HepG2 (cell line): ENCODE measurements around the gene CPEB3. TPM values are rescaled to one million over a fixed set of nuclear protein-coding genes. Genes with fewer than 3 reads are reported as not detected.

Source experiments
- ATAC-seq: fragments of 200-7000 bp; cut with Tn5 transposase; 3 replicates; pipeline ENCODE4 v1.9.1; 2020; ENCODE audit warnings: mild to moderate bottlenecking, moderate library complexity
- BruUV-seq: library from RNA; stranded (reverse); fragments of 400-500 nt; replicated peaks from 2 replicates; lab custom pipeline; 2021; lab: Mats Ljungman, UMichigan
- CTCF ChIA-PET: fragments of 300-600 bp; formaldehyde crosslinking; extraction: SDS; loops from one replicate; lab custom pipeline; 2021; ENCODE audit warnings: low total read pairs, inconsistent platforms, low intra/inter-chr PET ratio; lab: Yijun Ruan, JAX
- POLR2A ChIA-PET: fragments of 350-600 bp; sonication (Branson Sonifier 250); formaldehyde crosslinking; loops from one replicate; lab custom pipeline; 2020; ENCODE audit warnings: antibody characterized with exemption, inconsistent platforms; lab: Yijun Ruan, JAX
- DNase-seq: peaks from one replicate; pipeline ENCODE4 v3.0.0-alpha.2; 2015; ENCODE audit warnings: low spot score
- FAIRE-seq: peaks from 3 replicates; lab custom pipeline; 2011; peaks lifted over from hg19 to GRCh38; lab: Jason Lieb, UNC
- H2AFZ ChIP-seq: one replicate; pipeline ENCODE4 v1.6.1; 2011; ENCODE audit warnings: low read length, inconsistent platforms
- H3K27ac ChIP-seq: fragments of 300-600 bp; 3 replicates; pipeline ENCODE4 v1.8.0; 2011; ENCODE audit warnings: mixed run types, mild to moderate bottlenecking, mixed read lengths, low read length, inconsistent platforms; ENCODE audit not compliant: insufficient read depth; ENCODE audit errors: extremely low read length
- H3K27me3 ChIP-seq, 2 experiments: fragments of 200-600 bp in 1 of 2; 2 replicates in 1 of 2; 3 replicates in 1 of 2; pipeline versions ENCODE4 v1.6.0 to v1.8.0; 2011; ENCODE audit warnings: low read length in 2 of 2, mild to moderate bottlenecking in 2 of 2, moderate library complexity in 2 of 2, inconsistent platforms in 1 of 2; ENCODE audit not compliant: insufficient read depth in 2 of 2, control insufficient read depth in 1 of 2
- H3K36me3 ChIP-seq, 2 experiments: fragments of 200-600 bp in 1 of 2; replicated peaks in 1 of 2; 2 replicates in 1 of 2; 3 replicates in 1 of 2; pipeline versions ENCODE4 v1.5.1 to v1.8.0; 2011; ENCODE audit warnings: low read length in 2 of 2, inconsistent platforms in 1 of 2; ENCODE audit not compliant: insufficient read depth in 2 of 2, control insufficient read depth in 1 of 2
- H3K4me1 ChIP-seq: 2 replicates; pipeline ENCODE4 v1.5.1; 2012; ENCODE audit warnings: low read length, inconsistent platforms; ENCODE audit not compliant: insufficient read depth
- H3K4me2 ChIP-seq: 2 replicates; pipeline ENCODE4 v1.6.0; 2011; ENCODE audit warnings: low read depth, low read length, inconsistent platforms
- H3K4me3 ChIP-seq, 3 experiments: fragments of 200-600 bp in 1 of 3; sonication (generic), shearing (Covaris generic) in 1 of 3; replicated peaks in 1 of 3; 2 replicates each; pipeline ENCODE4 v1.5.1; 2011 to 2016; ENCODE audit warnings: low read length in 3 of 3, inconsistent platforms in 2 of 3, low read depth in 2 of 3, mild to moderate bottlenecking in 2 of 3, control low read depth in 1 of 3, mixed read lengths in 1 of 3; ENCODE audit not compliant: insufficient read depth in 1 of 3
- H3K79me2 ChIP-seq: one replicate; pipeline ENCODE4 v1.6.1; 2011; ENCODE audit warnings: low read length, inconsistent platforms; ENCODE audit not compliant: insufficient read depth
- H3K9ac ChIP-seq: 2 replicates; pipeline ENCODE4 v1.6.0; 2011; ENCODE audit warnings: mild to moderate bottlenecking, low read depth, low read length, inconsistent platforms; ENCODE audit not compliant: insufficient read depth
- H3K9me3 ChIP-seq: 2 replicates; pipeline ENCODE4 v1.5.1; 2012; ENCODE audit warnings: mild to moderate bottlenecking, low read length
- H4K20me1 ChIP-seq: 2 replicates; pipeline ENCODE4 v1.6.0; 2011; ENCODE audit warnings: inconsistent platforms, mild to moderate bottlenecking, low read length, moderate library complexity; ENCODE audit not compliant: insufficient read depth
- HOXD1 ChIP-seq: sonication (generic); formaldehyde crosslinking; IDR thresholded peaks from 2 replicates; pipeline ENCODE4 v1.5.0; 2020; ENCODE audit warnings: missing genetic modification reagents
- JUN ChIP-seq: sonication (generic); formaldehyde crosslinking; IDR thresholded peaks from 2 replicates; pipeline ENCODE4 v1.4.0; 2020; ENCODE audit warnings: mild to moderate bottlenecking, missing genetic modification reagents
- KDM5B ChIP-seq: sonication (generic); formaldehyde crosslinking; IDR thresholded peaks from 2 replicates; pipeline ENCODE4 v1.4.0; 2020; ENCODE audit warnings: missing genetic modification reagents, mild to moderate bottlenecking, borderline replicate concordance
- MTA1 ChIP-seq: sonication (generic); formaldehyde crosslinking; IDR thresholded peaks from 2 replicates; pipeline ENCODE4 v1.4.0; 2020; ENCODE audit warnings: missing genetic modification reagents, mild to moderate bottlenecking, borderline replicate concordance
- ONECUT2 ChIP-seq: sonication (generic); formaldehyde crosslinking; IDR thresholded peaks from 2 replicates; pipeline ENCODE4 v1.4.0; 2020; ENCODE audit warnings: missing genetic modification reagents
- PAWR ChIP-seq: sonication (generic); formaldehyde crosslinking; IDR thresholded peaks from 2 replicates; pipeline ENCODE4 v1.4.0; 2020; ENCODE audit warnings: missing genetic modification reagents, mild to moderate bottlenecking, borderline replicate concordance
- POLR2AphosphoS5 ChIP-seq: IDR thresholded peaks from 2 replicates; pipeline ENCODE4 v1.6.1; 2012; ENCODE audit warnings: low read depth, low read length
- RBM39 ChIP-seq: fragments of 200-400 bp; formaldehyde crosslinking; IDR thresholded peaks from one replicate; pipeline ENCODE4 v1.6.1; 2018; ENCODE audit warnings: antibody characterized with exemption, mild to moderate bottlenecking, low read depth, low read length; ENCODE audit not compliant: poor library complexity, severe bottlenecking
- SRF ChIP-seq: IDR thresholded peaks from 2 replicates; pipeline ENCODE4 v1.6.1; 2011; ENCODE audit warnings: mild to moderate bottlenecking, low read depth, low read length, moderate library complexity
- ZC3H4 ChIP-seq: sonication (generic); formaldehyde crosslinking; IDR thresholded peaks from 2 replicates; pipeline ENCODE4 v1.4.0; 2020; ENCODE audit warnings: missing genetic modification reagents, borderline replicate concordance
- ZFP62 ChIP-seq: sonication (generic); formaldehyde crosslinking; IDR thresholded peaks from 2 replicates; pipeline ENCODE4 v1.4.0; 2020; ENCODE audit warnings: missing genetic modification reagents
- ZFY ChIP-seq: sonication (generic); formaldehyde crosslinking; IDR thresholded peaks from 2 replicates; pipeline ENCODE4 v1.4.0; 2020; ENCODE audit warnings: missing genetic modification reagents
- ZNF558 ChIP-seq: sonication (generic); formaldehyde crosslinking; IDR thresholded peaks from 2 replicates; pipeline ENCODE4 v1.9.0; 2022; ENCODE audit warnings: mild to moderate bottlenecking, missing genetic modification reagents, borderline replicate concordance
- WGBS: methylation state at CpG from one replicate; pipeline ENCODE4 v1.1.6; 2017; ENCODE audit warnings: low lambda C conversion rate; 5-methylcytosine and 5-hydroxymethylcytosine counted together
- in situ Hi-C: cut with HindIII; loops from 2 replicates; pipeline ENCODE4 v1.10.0; 2017; ENCODE audit warnings: low pct_unique_long_range_greater_than_20kb; ENCODE audit not compliant: extremely low pct_ligation_motif_present
- intact Hi-C: fragments of 100-400 bp; cut with micrococcal nuclease; formaldehyde crosslinking; loops from one replicate; pipeline ENCODE4 v1.10.0; 2022; ENCODE audit not compliant: unreplicated experiment
- polyA plus RNA-seq, 8 experiments: library from polyadenylated mRNA; depleted of rRNA in 3 of 8; stranded (reverse) in 7 of 8; unstranded in 1 of 8; fragments of >200 nt; fragmentation: Illumina TruSeq in 4 of 8; extraction: Trizol in 4 of 8; gene quantifications; 2 replicates each; pipeline versions ENCODE4 v1.2.1 to v1.2.3, GENCODE V29; 2011 to 2016; ENCODE audit warnings: low read depth in 4 of 8, missing spikeins in 1 of 8, mixed read lengths in 1 of 8; ENCODE audit not compliant: insufficient read depth in 1 of 8
- total RNA-seq, 5 experiments: library from RNA; depleted of rRNA; stranded (reverse); fragments of >200 nt; fragmentation: Illumina TruSeq; extraction: Trizol; gene quantifications; 2 replicates each; pipeline ENCODE4 v1.2.3, GENCODE V29; 2016; ENCODE audit warnings: low read depth in 1 of 5
- TF ChIP-seq, protein P1 (sequence below): fragments of 450-650 bp; IDR thresholded peaks from 2 replicates; pipeline ENCODE4 v1.6.1; 2017; ENCODE audit warnings: mild to moderate bottlenecking
- TF ChIP-seq, protein P2 (sequence below): IDR thresholded peaks from 2 replicates; pipeline ENCODE4 v1.6.1; 2016; ENCODE audit warnings: missing compliant biosample characterization, missing genetic modification reagents, borderline replicate concordance

CPEB3 gene
- total and polyA plus RNA-seq, 2 of the 13 experiments (the other 11 are each of a cell fraction or from before 2014, with no cell fraction given): 0.66 to 0.70 TPM

DNA sequence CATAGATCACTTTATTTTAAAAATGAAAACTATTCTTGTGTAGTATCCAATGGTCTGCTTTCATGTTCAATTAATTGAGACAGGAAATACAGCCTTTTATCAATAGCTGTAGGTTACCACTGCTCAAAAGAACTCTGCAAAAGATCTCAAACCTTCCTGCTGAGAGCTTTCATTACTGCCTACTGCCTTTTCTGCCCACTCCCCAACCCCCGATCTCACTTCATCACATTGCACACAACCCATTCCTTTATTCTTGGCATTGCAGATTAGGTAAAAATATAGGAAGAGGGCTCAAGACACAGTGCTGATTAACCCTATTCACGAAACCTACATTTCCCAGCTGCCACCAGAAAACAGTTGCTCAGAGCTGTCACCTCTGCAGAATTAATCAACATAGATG, 195.9 kb downstream of the CPEB3 start:
- no peak overlapping the region for H3K4me2 ChIP-seq
- in situ Hi-C loops: no loop called here
- TF ChIP-seq MTA1 (no peak), HOXD1 (no peak)
- TF ChIP-seq, protein P1, sequence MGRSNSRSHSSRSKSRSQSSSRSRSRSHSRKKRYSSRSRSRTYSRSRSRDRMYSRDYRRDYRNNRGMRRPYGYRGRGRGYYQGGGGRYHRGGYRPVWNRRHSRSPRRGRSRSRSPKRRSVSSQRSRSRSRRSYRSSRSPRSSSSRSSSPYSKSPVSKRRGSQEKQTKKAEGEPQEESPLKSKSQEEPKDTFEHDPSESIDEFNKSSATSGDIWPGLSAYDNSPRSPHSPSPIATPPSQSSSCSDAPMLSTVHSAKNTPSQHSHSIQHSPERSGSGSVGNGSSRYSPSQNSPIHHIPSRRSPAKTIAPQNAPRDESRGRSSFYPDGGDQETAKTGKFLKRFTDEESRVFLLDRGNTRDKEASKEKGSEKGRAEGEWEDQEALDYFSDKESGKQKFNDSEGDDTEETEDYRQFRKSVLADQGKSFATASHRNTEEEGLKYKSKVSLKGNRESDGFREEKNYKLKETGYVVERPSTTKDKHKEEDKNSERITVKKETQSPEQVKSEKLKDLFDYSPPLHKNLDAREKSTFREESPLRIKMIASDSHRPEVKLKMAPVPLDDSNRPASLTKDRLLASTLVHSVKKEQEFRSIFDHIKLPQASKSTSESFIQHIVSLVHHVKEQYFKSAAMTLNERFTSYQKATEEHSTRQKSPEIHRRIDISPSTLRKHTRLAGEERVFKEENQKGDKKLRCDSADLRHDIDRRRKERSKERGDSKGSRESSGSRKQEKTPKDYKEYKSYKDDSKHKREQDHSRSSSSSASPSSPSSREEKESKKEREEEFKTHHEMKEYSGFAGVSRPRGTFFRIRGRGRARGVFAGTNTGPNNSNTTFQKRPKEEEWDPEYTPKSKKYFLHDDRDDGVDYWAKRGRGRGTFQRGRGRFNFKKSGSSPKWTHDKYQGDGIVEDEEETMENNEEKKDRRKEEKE: no peak
- BruUV-seq: no TSS peak
- ChIA-PET POLR2A (no interaction called here), CTCF (no interaction called here)
- no peaks in the 10 kb centered on the region for H3K36me3 ChIP-seq
- intact Hi-C loops: no loop called here
- H3K27me3 ChIP-seq: no peaks in the 10 kb centered on the region
- H3K27ac ChIP-seq: no peak overlapping the region
- no peaks in the 10 kb centered on the region for H4K20me1 ChIP-seq
- no peaks in the 10 kb centered on the region for H3K4me1 ChIP-seq
- no peak overlapping the region for H3K4me3 ChIP-seq
- H3K9ac ChIP-seq: no peak overlapping the region
- H2AFZ ChIP-seq: no peak overlapping the region
- FAIRE-seq: no peak
- ATAC-seq: no peak
- WGBS: 95% methylated on average over 2 of the region's 2 CpGs
- no peak for DNase-seq
- H3K9me3 ChIP-seq: no peaks in the 10 kb centered on the region
- H3K79me2 ChIP-seq: no peaks in the 10 kb centered on the region

DNA sequence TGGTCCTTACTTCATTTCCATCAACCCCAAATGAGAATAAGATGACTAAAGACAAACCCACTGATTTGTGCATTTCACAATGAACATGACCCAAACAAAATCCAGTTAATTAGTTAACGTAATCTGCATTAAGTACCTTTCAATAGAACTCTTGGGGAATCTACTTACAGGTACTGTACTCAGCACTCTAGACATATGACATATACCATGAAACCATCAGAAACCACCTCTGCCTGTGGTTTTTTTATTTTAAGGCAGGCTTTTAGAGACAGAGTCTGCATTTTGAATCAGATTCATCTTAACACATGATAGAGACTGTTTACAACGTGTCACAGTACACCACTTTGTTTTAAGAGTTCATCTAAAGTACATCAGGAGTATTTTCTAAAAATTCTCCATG, 198.9 kb downstream of the CPEB3 start:
- H3K27me3 ChIP-seq: no peaks in the 10 kb centered on the region
- H2AFZ ChIP-seq: no peak overlapping the region
- in situ Hi-C loops (no loop called here), intact Hi-C loops (no loop called here)
- no peaks in the 10 kb centered on the region for H4K20me1 ChIP-seq
- no TSS peak for BruUV-seq
- WGBS: 82% methylated on average over 2 of the region's 2 CpGs
- H3K79me2 ChIP-seq: no peaks in the 10 kb centered on the region
- peaks cover 14% of the 10 kb centered on the region for H3K4me1 ChIP-seq
- TF ChIP-seq PAWR (no peak), KDM5B (CRISPR knock-in tag) (no peak), ONECUT2 (no peak), ZFY (CRISPR knock-in tag) (no peak), POLR2AphosphoS5 (no peak), ZFP62 (no peak), ZC3H4 (no peak), SRF (no peak), ZNF558 (CRISPR knock-in tag) (no peak), RBM39 (no peak), JUN (CRISPR knock-in tag) (no peak)
- TF ChIP-seq, protein P2, sequence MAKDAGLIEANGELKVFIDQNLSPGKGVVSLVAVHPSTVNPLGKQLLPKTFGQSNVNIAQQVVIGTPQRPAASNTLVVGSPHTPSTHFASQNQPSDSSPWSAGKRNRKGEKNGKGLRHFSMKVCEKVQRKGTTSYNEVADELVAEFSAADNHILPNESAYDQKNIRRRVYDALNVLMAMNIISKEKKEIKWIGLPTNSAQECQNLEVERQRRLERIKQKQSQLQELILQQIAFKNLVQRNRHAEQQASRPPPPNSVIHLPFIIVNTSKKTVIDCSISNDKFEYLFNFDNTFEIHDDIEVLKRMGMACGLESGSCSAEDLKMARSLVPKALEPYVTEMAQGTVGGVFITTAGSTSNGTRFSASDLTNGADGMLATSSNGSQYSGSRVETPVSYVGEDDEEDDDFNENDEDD (CRISPR knock-in tag): no peak
- no peak overlapping the region for H3K27ac ChIP-seq
- H3K9me3 ChIP-seq: no peaks in the 10 kb centered on the region
- POLR2A ChIA-PET: no interaction called here
- DNase-seq: no peak
- H3K4me3 ChIP-seq: no peak overlapping the region
- no peak overlapping the region for H3K4me2 ChIP-seq
- CTCF ChIA-PET: no interaction called here
- H3K36me3 ChIP-seq: no peaks in the 10 kb centered on the region; a peak in 1 of 5 replicates
- no peak for FAIRE-seq
- no peak overlapping the region for H3K9ac ChIP-seq
- ATAC-seq: no peak
